ENCODE measurements around the gene PTPRF.

GRCh38 chr1:43673261-43673660 is 142.6 kb downstream of the PTPRF start:
- TF ChIP-seq CTCF (IDR thresholded peaks at IDR 0.05; ENCODE audit: insufficient read depth, low read length, poor library complexity, severe bottlenecking): no peak
- no peak for TF ChIP-seq EZH2phosphoT487 (conservative IDR thresholded peaks at IDR 0.05; ENCODE audit: low read length)
